T-helper 17 cell (primary cell): ENCODE data around the gene SRRM5. TPM values are rescaled to one million over a fixed set of nuclear protein-coding genes. Genes with fewer than 3 reads are reported as not detected.
"Not testable (repeated sequence)": the region's sequence is repeated elsewhere in the genome, so short reads cannot be mapped to it uniquely, and the experiment has no call there.

ENCODE experiments used
- ATAC-seq: fragments of 150-1000 bp; cut with Tn5 transposase; 2 replicates; pipeline ENCODE4 v1.10.0; 2021; ENCODE audit warnings: mild to moderate bottlenecking, moderate library complexity
- DNase-seq, 3 donors: peaks; one replicate each; pipeline versions ENCODE4 v3.0.0 to v3.0.0-alpha.2; 2020 to 2021
- H3K9me3 ChIP-seq: one replicate; pipeline ENCODE4 v1.7.0; 2013; ENCODE audit warnings: low read length, mild to moderate bottlenecking; ENCODE audit not compliant: control insufficient read depth, poor library complexity, severe bottlenecking
- H3K27ac Mint-ChIP-seq: one replicate; pipeline ENCODE4 v1.8.0; 2022; ENCODE audit warnings: mild to moderate bottlenecking, moderate library complexity, mixed read lengths
- H3K27me3 Mint-ChIP-seq: one replicate; pipeline ENCODE4 v1.8.0; 2022; ENCODE audit warnings: mixed read lengths
- H3K36me3 Mint-ChIP-seq: one replicate; pipeline ENCODE4 v1.8.0; 2022; ENCODE audit warnings: low read depth, mixed read lengths
- H3K4me1 Mint-ChIP-seq: one replicate; pipeline ENCODE4 v1.8.0; 2022; ENCODE audit warnings: mild to moderate bottlenecking, mixed read lengths
- H3K4me3 Mint-ChIP-seq: one replicate; pipeline ENCODE4 v1.8.0; 2022; ENCODE audit warnings: mild to moderate bottlenecking, moderate library complexity, mixed read lengths
- total RNA-seq, 4 donors: library from RNA in 2 of 4; stranded (reverse) in 2 of 4; gene quantifications; one replicate each; pipeline ENCODE4 v1.2.3 and lab custom pipeline; 2022 to 2026

The SRRM5 gene
- total RNA-seq, 2 donors from 2014 or later, result 0.40 to 0.60 TPM

GRCh38 chr19:43594710-43595604 is 16.9 kb upstream of the SRRM5 start:
- H3K9me3 ChIP-seq, result no peaks in the 10 kb centered on the region
- ATAC-seq (peak; percentile 69), DNase-seq (peak; percentile 62 to 68 (median 64))
- Mint-ChIP-seq H3K4me1 (peaks cover 42% of the 10 kb centered on the region), H3K36me3 (peaks cover 2% of the 10 kb centered on the region), H3K4me3 (peak overlapping the region; percentile 97), H3K27ac (peak overlapping the region; percentile 100), H3K27me3 (no peaks in the 10 kb centered on the region)

GRCh38 chr19:43595605-43595998 is 16.3 kb upstream of the SRRM5 start:
- peaks cover 2% of the 10 kb centered on the region for H3K36me3 Mint-ChIP-seq
- H3K27me3 Mint-ChIP-seq, result no peaks in the 10 kb centered on the region
- ATAC-seq, result peak; percentile 12

GRCh38 chr19:43595999-43596841 is 15.7 kb upstream of the SRRM5 start, which contains the start of the genes IRGQ and ZNF576:
TSS of gene IRGQ (minus strand) at chr19:43596134. CDS start at chr19:43595338, 796 bp downstream.
TSS of gene ZNF576 (plus strand) at chr19:43596595. CDS start at chr19:43597109, 514 bp downstream.
- peak within 1 kb of the TSS; percentile 97 for H3K4me3 Mint-ChIP-seq
- no peaks in the 10 kb centered on the region for H3K9me3 ChIP-seq
- ATAC-seq, result peak; percentile 77
- peaks cover 2% of the 10 kb centered on the region for H3K36me3 Mint-ChIP-seq
- H3K4me1 Mint-ChIP-seq, result peaks cover 39% of the 10 kb centered on the region
- DNase-seq, result peak; percentile 100
- H3K27ac Mint-ChIP-seq, result peak within 1 kb of the TSS; percentile 100
- H3K27me3 Mint-ChIP-seq, result no peaks in the 10 kb centered on the region

More at GRCh38 chr19:43595605-43595998, 16.3 kb upstream of the SRRM5 start:
- H3K9me3 ChIP-seq, result no peaks in the 10 kb centered on the region
- peak overlapping the region; percentile 100 for H3K27ac Mint-ChIP-seq
- H3K4me1 Mint-ChIP-seq, result peaks cover 40% of the 10 kb centered on the region
- DNase-seq, result peak in 1 of 3 donors; percentile 20
- peak overlapping the region; percentile 97 for H3K4me3 Mint-ChIP-seq

GRCh38 chr19:43596842-43597461 is 14.9 kb upstream of the SRRM5 start:
- H3K9me3 ChIP-seq, result no peaks in the 10 kb centered on the region
- DNase-seq (no peak), ATAC-seq (no peak)
- Mint-ChIP-seq H3K4me3 (peak overlapping the region; percentile 97), H3K4me1 (peaks cover 41% of the 10 kb centered on the region), H3K27ac (peak overlapping the region; percentile 100), H3K27me3 (no peaks in the 10 kb centered on the region), H3K36me3 (peaks cover 2% of the 10 kb centered on the region)

GRCh38 chr19:43597876-43598275 is 14.0 kb upstream of the SRRM5 start:
- DNase-seq (no peak), ATAC-seq (no peak)
- peaks cover 41% of the 10 kb centered on the region for H3K4me1 Mint-ChIP-seq
- no peaks in the 10 kb centered on the region for H3K27me3 Mint-ChIP-seq
- peaks cover 2% of the 10 kb centered on the region for H3K36me3 Mint-ChIP-seq
- H3K27ac Mint-ChIP-seq, result peak overlapping the region; percentile 100
- peak overlapping the region; percentile 67 for H3K4me3 Mint-ChIP-seq
- no peaks in the 10 kb centered on the region for H3K9me3 ChIP-seq

GRCh38 chr19:43598445-43599240 is 13.2 kb upstream of the SRRM5 start:
- Mint-ChIP-seq H3K4me1 (peaks cover 37% of the 10 kb centered on the region), H3K27ac (peak overlapping the region; percentile 100), H3K27me3 (no peaks in the 10 kb centered on the region), H3K4me3 (no peak overlapping the region), H3K36me3 (peaks cover 2% of the 10 kb centered on the region)
- no peaks in the 10 kb centered on the region for H3K9me3 ChIP-seq
- ATAC-seq, result no peak
- DNase-seq, result no peak

GRCh38 chr19:43599635-43600295 is 12.1 kb upstream of the SRRM5 start:
- no peak overlapping the region for H3K4me3 Mint-ChIP-seq
- DNase-seq (no peak), ATAC-seq (no peak)
- no peaks in the 10 kb centered on the region for H3K9me3 ChIP-seq
- peaks cover 4% of the 10 kb centered on the region for H3K36me3 Mint-ChIP-seq
- peak overlapping the region; percentile 27 for H3K27ac Mint-ChIP-seq
- H3K4me1 Mint-ChIP-seq, result peaks cover 34% of the 10 kb centered on the region
- H3K27me3 Mint-ChIP-seq, result no peaks in the 10 kb centered on the region

GRCh38 chr19:43600326-43600725 is 11.6 kb upstream of the SRRM5 start:
- H3K27ac Mint-ChIP-seq, result peak overlapping the region; percentile 27
- not testable (repeated sequence) for H3K36me3 Mint-ChIP-seq, H3K27me3 Mint-ChIP-seq, H3K9me3 ChIP-seq, DNase-seq, ATAC-seq, H3K4me3 Mint-ChIP-seq
- H3K4me1 Mint-ChIP-seq, result peaks cover 33% of the 10 kb centered on the region

- H3K36me3 Mint-ChIP-seq, result peaks cover 2% of the 10 kb centered on the region
- H3K4me3 Mint-ChIP-seq, result no peak overlapping the region
- ATAC-seq (no peak), DNase-seq (no peak)
- no peaks in the 10 kb centered on the region for H3K27me3 Mint-ChIP-seq
- peak overlapping the region; percentile 75 for H3K27ac Mint-ChIP-seq
- no peaks in the 10 kb centered on the region for H3K9me3 ChIP-seq
- peaks cover 11% of the 10 kb centered on the region for H3K4me1 Mint-ChIP-seq
Observed at GRCh38 chr19:43605875-43606568, 5.9 kb upstream of the SRRM5 start.

GRCh38 chr19:43606569-43607229 is 5.2 kb upstream of the SRRM5 start:
- H3K9me3 ChIP-seq, result no peaks in the 10 kb centered on the region
- peaks cover 8% of the 10 kb centered on the region for H3K4me1 Mint-ChIP-seq
- DNase-seq, result no peak
- H3K27ac Mint-ChIP-seq, result peak overlapping the region; percentile 24
- H3K36me3 Mint-ChIP-seq, result peaks cover 2% of the 10 kb centered on the region
- H3K27me3 Mint-ChIP-seq, result no peaks in the 10 kb centered on the region
- ATAC-seq, result no peak
- no peak overlapping the region for H3K4me3 Mint-ChIP-seq
